ENCODE measurements around the gene GIMAP5. TPM values are rescaled to one million over a fixed set of nuclear protein-coding genes. Genes with fewer than 3 reads are reported as not detected.

GIMAP5 gene
- total and polyA plus RNA-seq, 4 donors, result 24.8 to 60.6 (median 37.6) TPM

DNA sequence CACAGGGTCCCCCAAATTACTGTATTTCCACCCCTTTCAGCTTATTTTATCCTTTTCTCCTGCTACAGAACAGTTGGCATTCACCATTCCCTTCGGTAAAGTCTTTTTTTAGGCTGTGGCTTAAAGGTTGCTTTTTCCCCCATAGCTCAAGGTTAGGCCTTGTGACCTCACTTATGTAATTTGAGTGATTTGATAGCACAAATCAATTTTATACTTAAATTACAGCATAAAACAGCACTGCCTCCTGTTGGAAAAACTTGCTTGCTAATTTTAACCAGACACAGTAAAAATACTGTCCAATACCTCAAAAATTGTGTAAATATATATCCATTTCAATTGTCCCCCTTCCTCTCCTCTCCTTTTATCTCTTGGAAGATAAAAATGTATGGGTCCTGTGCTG is 13.8 kb upstream of the GIMAP5 start:
- Histone ChIP-seq H3K9ac (ENCODE audit: insufficient read depth in 1 of 2, low read length in 2 of 2) (no peak overlapping the region), H3K36me3 (ENCODE audit: control insufficient read depth in 4 of 4, insufficient read depth in 4 of 4, low read length in 4 of 4) (peaks cover 0 to 15% (median 0%) of the 10 kb centered on the region in 4 donors), H3K4me1 (ENCODE audit: control insufficient read depth in 5 of 5, insufficient read depth in 5 of 5, low read length in 5 of 5) (peaks cover 0 to 7% (median 2%) of the 10 kb centered on the region in 5 donors), H3K27me3 (ENCODE audit: control insufficient read depth in 3 of 3, insufficient read depth in 3 of 3, low read length in 2 of 3) (no peaks in the 10 kb centered on the region), H3K27ac (ENCODE audit: low read depth in 1 of 2, low read length in 1 of 2) (no peak overlapping the region), H3K9me3 (ENCODE audit: control insufficient read depth in 4 of 4, insufficient read depth in 3 of 4, low read length in 3 of 4) (peaks cover 0 to 8% (median 0%) of the 10 kb centered on the region in 4 donors), H3K4me3 (no peak overlapping the region)
- no peak for ATAC-seq (ENCODE audit: insufficient read depth, low FRiP score)
- 75 to 93% methylated on average over 1 of the region's 1 CpG for WGBS, 2 donors
- TF ChIP-seq CTCF (IDR thresholded peaks at IDR 0.05; ENCODE audit: control extremely low read depth, extremely low read depth), result no peak
- DNase-seq, result no peak

DNA sequence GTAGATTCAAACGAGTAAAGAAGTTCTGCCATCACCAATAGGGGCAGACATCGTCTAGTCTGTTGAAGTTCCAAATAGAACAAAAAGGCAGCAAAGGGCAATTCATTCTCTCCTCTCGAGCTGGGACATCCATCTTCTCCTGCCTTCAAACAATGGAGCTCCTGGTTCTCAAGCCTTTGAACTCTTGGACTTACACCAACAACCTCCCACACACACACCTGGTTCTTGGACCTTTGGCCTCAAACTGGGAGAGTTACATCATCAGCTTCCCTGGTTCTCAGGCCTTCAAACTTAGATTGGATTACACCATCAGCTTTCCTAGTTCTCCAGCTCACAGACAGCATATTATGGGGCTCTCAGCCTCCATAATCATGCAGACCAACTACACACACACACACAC is 9.8 kb upstream of the GIMAP5 start:
- TF ChIP-seq CTCF (IDR thresholded peaks at IDR 0.05; ENCODE audit: control extremely low read depth, extremely low read depth), result no peak
- DNase-seq (no peak), ATAC-seq (ENCODE audit: insufficient read depth, low FRiP score) (no peak)
- no peak overlapping the region for H3K27ac ChIP-seq (ENCODE audit: low read depth in 1 of 2, low read length in 1 of 2)
- no peak overlapping the region for H3K9ac ChIP-seq (ENCODE audit: insufficient read depth in 1 of 2, low read length in 2 of 2)
- H3K36me3 ChIP-seq (ENCODE audit: control insufficient read depth in 4 of 4, insufficient read depth in 4 of 4, low read length in 4 of 4), result no peaks in the 10 kb centered on the region
- peaks cover 0 to 6% (median 1%) of the 10 kb centered on the region in 4 donors for H3K9me3 ChIP-seq (ENCODE audit: control insufficient read depth in 4 of 4, insufficient read depth in 3 of 4, low read length in 3 of 4)
- no peaks in the 10 kb centered on the region for H3K27me3 ChIP-seq (ENCODE audit: control insufficient read depth in 3 of 3, insufficient read depth in 3 of 3, low read length in 2 of 3)
- H3K4me3 ChIP-seq, result no peak overlapping the region
- WGBS, 2 donors, result 71 to 86% methylated on average over 3 of the region's 3 CpGs
- H3K4me1 ChIP-seq (ENCODE audit: control insufficient read depth in 5 of 5, insufficient read depth in 5 of 5, low read length in 5 of 5), result peaks cover 0 to 3% (median 0%) of the 10 kb centered on the region in 5 donors

- Histone ChIP-seq H3K4me3 (no peak overlapping the region), H3K9ac (ENCODE audit: insufficient read depth in 1 of 2, low read length in 2 of 2) (no peak overlapping the region), H3K27me3 (ENCODE audit: control insufficient read depth in 3 of 3, insufficient read depth in 3 of 3, low read length in 2 of 3) (no peaks in the 10 kb centered on the region), H3K36me3 (ENCODE audit: control insufficient read depth in 4 of 4, insufficient read depth in 4 of 4, low read length in 4 of 4) (no peaks in the 10 kb centered on the region), H3K4me1 (ENCODE audit: control insufficient read depth in 5 of 5, insufficient read depth in 5 of 5, low read length in 5 of 5) (no peaks in the 10 kb centered on the region), H3K27ac (ENCODE audit: low read depth in 1 of 2, low read length in 1 of 2) (no peak overlapping the region), H3K9me3 (ENCODE audit: control insufficient read depth in 4 of 4, insufficient read depth in 3 of 4, low read length in 3 of 4) (peaks cover 0 to 6% (median 1%) of the 10 kb centered on the region in 4 donors)
- TF ChIP-seq CTCF (IDR thresholded peaks at IDR 0.05; ENCODE audit: control extremely low read depth, extremely low read depth), result no peak
- DNase-seq (no peak), ATAC-seq (ENCODE audit: insufficient read depth, low FRiP score) (no peak)
Observed at GRCh38 chr7:150728011-150728410, 9.2 kb upstream of the GIMAP5 start.

GRCh38 chr7:150728609-150729008 is 8.6 kb upstream of the GIMAP5 start:
- H3K9ac ChIP-seq (ENCODE audit: insufficient read depth in 1 of 2, low read length in 2 of 2), result no peak overlapping the region
- no peak overlapping the region for H3K27ac ChIP-seq (ENCODE audit: low read depth in 1 of 2, low read length in 1 of 2)
- no peak for ATAC-seq (ENCODE audit: insufficient read depth, low FRiP score)
- H3K36me3 ChIP-seq (ENCODE audit: control insufficient read depth in 4 of 4, insufficient read depth in 4 of 4, low read length in 4 of 4), result no peaks in the 10 kb centered on the region
- peaks cover 0 to under 1% (median 0%) of the 10 kb centered on the region in 3 donors for H3K27me3 ChIP-seq (ENCODE audit: control insufficient read depth in 3 of 3, insufficient read depth in 3 of 3, low read length in 2 of 3)
- no peak for DNase-seq
- TF ChIP-seq CTCF (IDR thresholded peaks at IDR 0.05; ENCODE audit: control extremely low read depth, extremely low read depth), result no peak
- H3K4me1 ChIP-seq (ENCODE audit: control insufficient read depth in 5 of 5, insufficient read depth in 5 of 5, low read length in 5 of 5), result no peaks in the 10 kb centered on the region
- peaks cover 0 to 6% (median 1%) of the 10 kb centered on the region in 4 donors for H3K9me3 ChIP-seq (ENCODE audit: control insufficient read depth in 4 of 4, insufficient read depth in 3 of 4, low read length in 3 of 4)
- no peak overlapping the region for H3K4me3 ChIP-seq
